ENCODE measurements around the gene ITPKB. TPM values are rescaled to one million over a fixed set of nuclear protein-coding genes. Genes with fewer than 3 reads are reported as not detected.
A peak's percentile ranks its signal among the peaks of the same experiment; 100 is the strongest.

Gene ITPKB
- total and polyA plus RNA-seq, 4 experiments from 2014 or later: 52.2 to 159 (median 104) TPM

DNA sequence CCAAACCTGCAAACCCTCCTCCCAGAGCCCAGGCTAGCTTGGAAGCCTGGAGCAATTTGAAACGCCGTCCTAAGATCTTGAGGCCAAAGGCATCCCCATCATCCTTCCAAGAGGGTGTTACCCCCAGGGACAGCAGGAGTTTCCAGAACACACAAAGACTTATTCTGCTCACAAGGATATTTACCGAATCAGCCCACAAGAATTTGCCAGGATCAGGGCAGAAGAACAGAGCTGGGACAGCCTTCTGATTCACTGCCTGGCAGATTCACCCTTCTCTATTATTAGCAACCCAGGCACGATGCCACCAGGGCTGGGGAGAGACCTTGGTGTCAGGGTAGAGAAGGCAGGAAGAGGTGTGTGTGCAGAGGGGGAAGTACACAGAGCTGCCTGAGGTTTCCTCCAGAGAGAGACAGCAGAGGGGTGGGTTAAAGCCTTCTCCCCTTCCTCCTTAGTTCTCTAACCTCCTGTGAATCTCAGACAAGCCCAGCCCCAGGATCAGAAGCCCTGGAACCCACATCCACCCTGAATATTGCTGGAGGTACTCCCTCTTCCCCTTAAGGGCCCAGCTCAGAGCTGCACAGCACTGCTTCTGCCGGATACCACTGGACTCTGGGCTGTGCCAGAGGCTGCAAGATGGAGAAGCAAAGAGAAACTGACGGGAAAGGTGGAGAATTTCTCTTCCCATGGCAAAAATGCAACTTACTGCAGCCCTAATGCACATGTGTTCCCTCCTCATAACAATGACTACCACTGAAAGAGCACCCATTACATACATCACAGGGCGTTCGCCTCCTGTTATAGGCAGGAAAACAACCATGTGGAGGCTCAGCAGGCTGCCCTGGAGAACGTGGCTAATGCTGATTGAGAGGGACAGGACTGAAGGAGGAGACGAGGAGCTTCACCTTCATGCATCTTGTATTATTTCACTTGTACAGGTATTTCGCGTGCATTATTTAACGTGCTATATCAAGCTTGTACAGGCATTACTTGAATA lies 61.8 kb downstream of the ITPKB start:
- intact Hi-C loops (cut with micrococcal nuclease): loop anchor here (2.0 kb wide), 1 partner anchor 13 kb away; no protein-coding TSS in a partner anchor
- H3K27me3 ChIP-seq (ENCODE audit: insufficient read depth, low read length): no peaks in the 10 kb centered on the region
- peaks cover 85 to 100% (median 93%) of the 10 kb centered on the region in 4 donors for H3K4me1 Mint-ChIP-seq
- H3K4me3 Mint-ChIP-seq: peak overlapping the region; percentile 76 to 96 (median 86)
- peaks cover 7 to 52% of the 10 kb centered on the region in 2 donors for H3K36me3 Mint-ChIP-seq
- H3K9me3 ChIP-seq (ENCODE audit: control insufficient read depth in 1 of 2, low read length in 2 of 2): no peaks in the 10 kb centered on the region
- peaks cover 0 to 5% of the 10 kb centered on the region in 2 donors for H3K27me3 Mint-ChIP-seq
- H3K27ac ChIP-seq (ENCODE audit: low read depth, low read length): peak overlapping the region; percentile 89
- peak overlapping the region; percentile 94 to 100 (median 99) for H3K27ac Mint-ChIP-seq
- CTCF ChIA-PET (ENCODE audit: partially characterized antibody): interaction anchor here (1.3 to 4.2 kb wide), 10 partner anchors 10 to 64 kb away, joined by 3 to 28 read pairs (median 7); no protein-coding TSS in a partner anchor
- no peaks in the 10 kb centered on the region for H3K36me3 ChIP-seq (ENCODE audit: insufficient read depth, low read length)
- POLR2A ChIA-PET (ENCODE audit: partially characterized antibody): interaction anchor here (0.7 to 7.5 kb wide), 16 partner anchors 10 to 44 kb away, joined by 3 to 114 read pairs (median 5); no protein-coding TSS in a partner anchor
- DNase-seq: peak; percentile 78 to 95 (median 81)
- H3K4me3 ChIP-seq (ENCODE audit: low read length in 2 of 2): peak overlapping the region in 1 of 2 donors; percentile 41
- H3K9me3 Mint-ChIP-seq: no peaks in the 10 kb centered on the region
- H3K4me1 ChIP-seq (ENCODE audit: insufficient read depth, low read length): peaks cover 99% of the 10 kb centered on the region

DNA sequence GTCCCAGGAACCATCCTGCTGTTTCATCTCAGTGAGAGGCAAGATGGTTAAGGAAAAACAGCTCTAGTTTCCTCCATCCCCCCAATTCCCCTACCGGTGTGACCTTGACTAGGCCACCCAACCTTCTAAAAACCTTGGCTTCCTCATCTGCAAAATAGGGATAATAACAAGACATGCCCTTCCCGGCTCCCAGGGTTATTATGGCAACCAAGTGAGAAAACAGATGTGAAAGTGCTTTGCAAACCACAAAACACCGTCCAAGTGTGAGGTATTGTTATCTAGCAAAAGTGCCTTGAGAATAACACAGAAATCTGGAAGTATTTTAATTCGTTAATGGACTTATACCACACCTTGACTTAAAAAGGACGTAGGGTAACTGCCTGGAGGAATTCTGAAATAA lies 62.7 kb downstream of the ITPKB start:
- peak overlapping the region; percentile 48 to 96 (median 86) for H3K4me3 Mint-ChIP-seq
- H3K36me3 ChIP-seq (ENCODE audit: insufficient read depth, low read length): peaks cover 4% of the 10 kb centered on the region
- peaks cover 17 to 59% of the 10 kb centered on the region in 2 donors for H3K36me3 Mint-ChIP-seq
- POLR2A ChIA-PET (ENCODE audit: partially characterized antibody): interaction anchor here (0.9 to 7.5 kb wide), 15 partner anchors 11 to 43 kb away, joined by 3 to 114 read pairs (median 5); no protein-coding TSS in a partner anchor
- intact Hi-C loops (cut with micrococcal nuclease): loop anchor here (2.0 kb wide), 1 partner anchor 14 kb away; no protein-coding TSS in a partner anchor
- peak overlapping the region in 1 of 2 donors; percentile 41 for H3K4me3 ChIP-seq (ENCODE audit: low read length in 2 of 2)
- H3K27me3 Mint-ChIP-seq: peaks cover 0 to 5% of the 10 kb centered on the region in 2 donors
- CTCF ChIA-PET (ENCODE audit: partially characterized antibody): interaction anchor here (1.3 to 4.2 kb wide), 9 partner anchors 9 to 65 kb away, joined by 3 to 28 read pairs (median 7); no protein-coding TSS in a partner anchor
- no peaks in the 10 kb centered on the region for H3K27me3 ChIP-seq (ENCODE audit: insufficient read depth, low read length)
- peak overlapping the region; percentile 89 for H3K27ac ChIP-seq (ENCODE audit: low read depth, low read length)
- peaks cover 86 to 100% (median 94%) of the 10 kb centered on the region in 4 donors for H3K4me1 Mint-ChIP-seq
- DNase-seq: peak in 1 of 5 donors; percentile 40
- peak overlapping the region; percentile 94 to 100 (median 99) for H3K27ac Mint-ChIP-seq
- H3K9me3 Mint-ChIP-seq: no peaks in the 10 kb centered on the region
- H3K4me1 ChIP-seq (ENCODE audit: insufficient read depth, low read length): peaks cover 99% of the 10 kb centered on the region
- no peaks in the 10 kb centered on the region for H3K9me3 ChIP-seq (ENCODE audit: control insufficient read depth in 1 of 2, low read length in 2 of 2)

DNA sequence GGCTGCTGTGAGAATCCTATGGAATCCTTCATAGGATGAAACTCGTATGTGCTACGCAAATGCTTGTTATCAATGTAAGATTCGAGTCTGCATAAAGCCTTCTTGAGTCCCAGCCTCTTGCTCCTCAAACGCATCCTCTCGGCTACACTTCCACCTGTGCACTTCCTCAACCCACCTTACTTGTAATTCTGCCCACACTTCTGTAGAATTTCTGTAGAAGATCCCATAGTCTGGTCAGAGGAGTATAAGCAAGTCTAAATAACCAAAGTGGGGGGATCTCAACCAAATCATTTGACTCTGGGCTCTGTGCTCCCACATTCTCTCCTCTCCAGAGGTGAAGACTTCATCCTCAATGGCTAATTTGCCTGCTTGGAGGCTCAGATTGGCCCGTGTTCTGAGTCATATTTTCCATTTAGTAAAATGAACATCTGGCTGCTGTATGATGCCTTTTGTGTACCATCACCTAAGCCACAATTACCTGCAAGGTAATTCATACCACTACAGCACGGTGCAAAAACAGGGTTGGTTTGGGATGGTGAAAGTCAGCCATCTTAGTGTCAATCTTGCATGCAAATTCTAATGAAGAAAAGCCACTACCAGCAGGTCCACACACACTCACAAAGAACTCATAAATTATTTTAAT lies 63.2 kb downstream of the ITPKB start:
- intact Hi-C loops (cut with micrococcal nuclease): loop anchor here (1.0 to 2.0 kb wide), 5 partner anchors 13 to 63 kb away; partner anchors contain the start of gene ITPKB
- no peaks in the 10 kb centered on the region for H3K9me3 Mint-ChIP-seq
- Histone ChIP-seq H3K36me3 (ENCODE audit: insufficient read depth, low read length) (peaks cover 8% of the 10 kb centered on the region), H3K4me3 (ENCODE audit: low read length in 2 of 2) (peak overlapping the region; percentile 8 to 41), H3K27ac (ENCODE audit: low read depth, low read length) (peak overlapping the region; percentile 89), H3K9me3 (ENCODE audit: control insufficient read depth in 1 of 2, low read length in 2 of 2) (no peaks in the 10 kb centered on the region), H3K4me1 (ENCODE audit: insufficient read depth, low read length) (peaks cover 99% of the 10 kb centered on the region), H3K27me3 (ENCODE audit: insufficient read depth, low read length) (no peaks in the 10 kb centered on the region)
- peak overlapping the region; percentile 48 to 96 (median 86) for H3K4me3 Mint-ChIP-seq
- peak overlapping the region; percentile 94 to 100 (median 99) for H3K27ac Mint-ChIP-seq
- ChIA-PET POLR2A (ENCODE audit: partially characterized antibody) (interaction anchor here (1.1 to 7.5 kb wide), 8 partner anchors 10 to 25 kb away, joined by 3 to 114 read pairs (median 5); no protein-coding TSS in a partner anchor), CTCF (ENCODE audit: partially characterized antibody) (interaction anchor here (4.1 to 4.2 kb wide), 2 partner anchors 12 kb away, joined by 15 to 28 read pairs; no protein-coding TSS in a partner anchor)
- DNase-seq: peak in 4 of 5 donors; percentile 39 to 81 (median 47)
- H3K36me3 Mint-ChIP-seq: peaks cover 22 to 61% of the 10 kb centered on the region in 2 donors
- H3K27me3 Mint-ChIP-seq: peaks cover 0 to 5% of the 10 kb centered on the region in 2 donors
- peaks cover 86 to 100% (median 94%) of the 10 kb centered on the region in 4 donors for H3K4me1 Mint-ChIP-seq

DNA sequence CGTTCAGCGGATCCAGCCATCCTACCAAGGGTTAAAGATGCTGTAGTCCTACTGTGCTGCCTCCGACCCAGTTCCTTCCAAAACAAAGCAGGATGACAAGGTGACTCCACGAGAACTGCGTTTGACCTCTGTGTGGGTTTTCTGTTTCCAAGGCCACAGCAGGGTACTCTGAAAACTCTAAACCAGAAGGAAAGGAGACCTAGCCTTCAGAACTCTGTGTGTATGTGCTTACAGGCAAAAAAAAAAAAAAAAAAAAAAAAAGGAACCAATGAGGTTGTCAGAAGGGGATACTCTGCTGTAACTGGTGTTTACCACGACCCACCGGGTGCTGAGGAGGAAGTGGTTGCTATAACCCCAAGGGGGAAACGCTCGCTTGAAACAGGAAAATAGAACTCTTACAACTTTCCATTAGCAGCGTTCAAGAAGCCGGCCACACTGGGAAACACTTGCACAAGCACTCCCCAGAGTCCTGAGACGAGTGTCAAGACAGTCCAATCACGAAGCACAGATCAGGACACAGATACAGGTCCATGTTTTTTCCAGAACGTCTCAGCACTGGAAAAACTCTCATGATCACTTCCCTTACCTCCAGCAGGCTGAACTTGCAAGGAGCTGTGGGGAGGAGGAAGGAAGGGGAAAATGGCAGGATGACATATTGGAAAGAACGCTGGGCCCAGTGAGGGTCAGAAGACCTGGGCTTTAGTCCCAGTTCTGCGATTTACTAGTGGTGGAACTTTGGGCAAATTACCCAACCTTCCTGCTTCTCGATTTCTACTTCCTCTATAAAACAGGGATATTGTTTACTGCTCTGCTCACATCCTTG lies 64.0 kb downstream of the ITPKB start:
- intact Hi-C loops (cut with micrococcal nuclease): loop anchor here (1.0 kb wide), 4 partner anchors 12 to 64 kb away; partner anchors contain the start of gene ITPKB
- DNase-seq: peak; percentile 84 to 95 (median 89)
- Mint-ChIP-seq H3K9me3 (no peaks in the 10 kb centered on the region), H3K27me3 (peaks cover 0 to 5% of the 10 kb centered on the region in 2 donors), H3K4me3 (peak overlapping the region; percentile 72 to 96 (median 86)), H3K36me3 (peaks cover 22 to 65% of the 10 kb centered on the region in 2 donors), H3K27ac (peak overlapping the region; percentile 94 to 100 (median 99)), H3K4me1 (peaks cover 85 to 100% (median 93%) of the 10 kb centered on the region in 4 donors)
- peaks cover 8% of the 10 kb centered on the region for H3K36me3 ChIP-seq (ENCODE audit: insufficient read depth, low read length)
- no peaks in the 10 kb centered on the region for H3K27me3 ChIP-seq (ENCODE audit: insufficient read depth, low read length)
- H3K9me3 ChIP-seq (ENCODE audit: control insufficient read depth in 1 of 2, low read length in 2 of 2): no peaks in the 10 kb centered on the region
- H3K27ac ChIP-seq (ENCODE audit: low read depth, low read length): peak overlapping the region; percentile 89
- CTCF ChIA-PET (ENCODE audit: partially characterized antibody): interaction anchor here (1.7 to 4.2 kb wide), 2 partner anchors 12 to 14 kb away, joined by 6 to 28 read pairs; no protein-coding TSS in a partner anchor
- peaks cover 99% of the 10 kb centered on the region for H3K4me1 ChIP-seq (ENCODE audit: insufficient read depth, low read length)
- POLR2A ChIA-PET (ENCODE audit: partially characterized antibody): interaction anchor here (0.8 to 7.5 kb wide), 10 partner anchors 8 to 264 kb away, joined by 3 to 114 read pairs (median 4); no protein-coding TSS in a partner anchor
- H3K4me3 ChIP-seq (ENCODE audit: low read length in 2 of 2): peak overlapping the region; percentile 8 to 41

DNA sequence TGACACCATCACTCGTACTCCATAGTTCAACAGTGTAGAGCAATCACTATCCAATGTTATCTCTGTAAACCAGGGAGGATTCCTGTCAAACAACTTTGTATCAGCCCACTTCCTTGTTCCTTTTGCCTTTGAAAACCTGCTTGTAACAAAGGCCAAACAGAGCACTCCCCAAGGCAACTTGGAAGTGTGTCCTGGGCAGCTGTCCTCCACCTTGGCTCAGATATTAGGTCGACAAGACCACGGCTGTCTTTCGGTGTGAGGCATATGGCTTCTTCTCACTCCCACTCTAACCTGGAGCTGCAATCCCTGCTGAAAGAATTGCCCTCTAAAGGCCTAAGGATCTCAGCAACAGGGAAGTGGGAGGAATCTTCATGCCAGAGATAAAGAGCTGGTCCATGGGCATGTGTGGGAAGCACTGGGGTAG lies 66.7 kb downstream of the ITPKB start:
- DNase-seq: peak in 1 of 5 donors; percentile 37
- Histone ChIP-seq H3K36me3 (ENCODE audit: insufficient read depth, low read length) (peaks cover 8% of the 10 kb centered on the region), H3K9me3 (ENCODE audit: control insufficient read depth in 1 of 2, low read length in 2 of 2) (no peaks in the 10 kb centered on the region), H3K27ac (ENCODE audit: low read depth, low read length) (peak overlapping the region; percentile 89), H3K4me3 (ENCODE audit: low read length in 2 of 2) (no peak overlapping the region), H3K27me3 (ENCODE audit: insufficient read depth, low read length) (no peaks in the 10 kb centered on the region), H3K4me1 (ENCODE audit: insufficient read depth, low read length) (peaks cover 80% of the 10 kb centered on the region)
- peaks cover 74 to 78% (median 76%) of the 10 kb centered on the region in 4 donors for H3K4me1 Mint-ChIP-seq
- peaks cover 0 to 5% of the 10 kb centered on the region in 2 donors for H3K27me3 Mint-ChIP-seq
- H3K9me3 Mint-ChIP-seq: no peaks in the 10 kb centered on the region
- peaks cover 22 to 60% of the 10 kb centered on the region in 2 donors for H3K36me3 Mint-ChIP-seq
- CTCF ChIA-PET (ENCODE audit: partially characterized antibody): interaction anchor here (1.4 to 2.7 kb wide), 4 partner anchors 11 to 19 kb away, joined by 3 to 11 read pairs (median 4); no protein-coding TSS in a partner anchor
- H3K4me3 Mint-ChIP-seq: peak overlapping the region in 4 of 8 donors; percentile 17 to 76 (median 44)
- H3K27ac Mint-ChIP-seq: peak overlapping the region; percentile 89 to 100 (median 94)
- POLR2A ChIA-PET (ENCODE audit: partially characterized antibody): interaction anchor here (0.6 to 7.5 kb wide), 4 partner anchors 8 to 156 kb away, joined by 4 to 114 read pairs (median 4); no protein-coding TSS in a partner anchor
- intact Hi-C loops (cut with micrococcal nuclease): no loop called here
